WTC11 (cell line): ENCODE data around the gene TXNDC5. TPM values are rescaled to one million over a fixed set of nuclear protein-coding genes. Genes with fewer than 3 reads are reported as not detected.

Source experiments
- ATAC-seq: fragments of 200-7000 bp; cut with Tn5 transposase; 2 replicates; pipeline ENCODE4 v1.10.0; 2021; ENCODE audit warnings: mild to moderate bottlenecking, moderate library complexity
- CTCF ChIA-PET: fragments of 300-600 bp; sonication (Branson Sonifier 250); formaldehyde crosslinking; loops from one replicate; lab custom pipeline; 2021; ENCODE audit warnings: antibody characterized with exemption; lab: Charles Lee
- POLR2A ChIA-PET: fragments of 350-600 bp; sonication (Branson Sonifier 250); formaldehyde crosslinking; loops from one replicate; lab custom pipeline; 2021; ENCODE audit warnings: antibody characterized with exemption; lab: Charles Lee
- DNase-seq: peaks from one replicate; pipeline ENCODE4 v3.0.0; 2021; ENCODE audit warnings: low spot score
- H3K27ac Mint-ChIP-seq: 2 replicates; pipeline ENCODE4 v1.8.0; 2021; ENCODE audit warnings: mixed read lengths
- H3K27me3 Mint-ChIP-seq: 2 replicates; pipeline ENCODE4 v1.8.0; 2021; ENCODE audit warnings: low read depth, mild to moderate bottlenecking, moderate library complexity, mixed read lengths
- H3K36me3 Mint-ChIP-seq: 2 replicates; pipeline ENCODE4 v1.8.0; 2021; ENCODE audit warnings: mixed read lengths
- H3K4me1 Mint-ChIP-seq: 2 replicates; pipeline ENCODE4 v1.8.0; 2022; ENCODE audit warnings: mixed read lengths
- H3K4me3 Mint-ChIP-seq: 2 replicates; pipeline ENCODE4 v1.8.0; 2021; ENCODE audit warnings: mild to moderate bottlenecking, moderate library complexity, mixed read lengths
- H3K9me3 Mint-ChIP-seq: 2 replicates; pipeline ENCODE4 v1.8.0; 2021; ENCODE audit warnings: mixed read lengths
- ATF1 ChIP-seq: sonication (generic); formaldehyde crosslinking; IDR thresholded peaks from 2 replicates; pipeline ENCODE4 v1.8.1; 2023; ENCODE audit warnings: mild to moderate bottlenecking, moderate library complexity, missing genetic modification reagents
- GTF2I ChIP-seq: fragments of 250-450 bp; sonication (Bioruptor Pico); conservative IDR thresholded peaks from 2 replicates; pipeline ENCODE4 v1.4.0; 2021; ENCODE audit warnings: mild to moderate bottlenecking
- JUN ChIP-seq: sonication (generic); formaldehyde crosslinking; IDR thresholded peaks from 2 replicates; pipeline ENCODE4 v1.8.0; 2023; ENCODE audit warnings: mild to moderate bottlenecking, missing genetic modification reagents
- KAT7 ChIP-seq: sonication (generic); formaldehyde crosslinking; IDR thresholded peaks from 2 replicates; pipeline ENCODE4 v1.8.1; 2023; ENCODE audit warnings: missing genetic modification reagents, mild to moderate bottlenecking, borderline replicate concordance
- MXD4 ChIP-seq: fragments of 250-450 bp; sonication (Bioruptor Pico); IDR thresholded peaks from 2 replicates; pipeline ENCODE4 v1.8.0; 2021; ENCODE audit warnings: mild to moderate bottlenecking, moderate library complexity, borderline replicate concordance
- NFATC4 ChIP-seq: fragments of 250-450 bp; sonication (Bioruptor Pico); IDR thresholded peaks from 2 replicates; pipeline ENCODE4 v1.9.0; 2021; ENCODE audit warnings: mild to moderate bottlenecking
- NR1H2 ChIP-seq: sonication (generic); formaldehyde crosslinking; IDR thresholded peaks from 2 replicates; pipeline ENCODE4 v1.9.0; 2021; ENCODE audit warnings: mild to moderate bottlenecking, moderate library complexity, missing genetic modification reagents
- SP1 ChIP-seq: sonication (generic); formaldehyde crosslinking; conservative IDR thresholded peaks from 2 replicates; pipeline ENCODE4 v1.8.1; 2022; ENCODE audit warnings: missing genetic modification reagents
- TCF7 ChIP-seq: sonication (generic); formaldehyde crosslinking; IDR thresholded peaks from 2 replicates; pipeline ENCODE4 v1.8.0; 2022; ENCODE audit warnings: mild to moderate bottlenecking, low read depth, missing genetic modification reagents, moderate library complexity
- total RNA-seq: library from RNA; stranded (reverse); gene quantifications from 3 replicates; pipeline ENCODE4 v1.2.3, GENCODE V29; 2021
- TF ChIP-seq, protein P1 (sequence below): sonication (generic); formaldehyde crosslinking; IDR thresholded peaks from 2 replicates; pipeline ENCODE4 v1.8.1; 2023; ENCODE audit warnings: mild to moderate bottlenecking, moderate library complexity, missing genetic modification reagents
- TF ChIP-seq, protein P2 (sequence below): sonication (generic); formaldehyde crosslinking; IDR thresholded peaks from 2 replicates; pipeline ENCODE4 v1.8.0; 2022; ENCODE audit warnings: mild to moderate bottlenecking, missing genetic modification reagents
- TF ChIP-seq, protein P3 (sequence below): sonication (generic); formaldehyde crosslinking; IDR thresholded peaks from 2 replicates; pipeline ENCODE4 v1.8.0; 2023; ENCODE audit warnings: missing genetic modification reagents
- TF ChIP-seq, protein P4 (sequence below): sonication (generic); formaldehyde crosslinking; IDR thresholded peaks from 2 replicates; pipeline ENCODE4 v1.8.1; 2023; ENCODE audit warnings: mild to moderate bottlenecking, missing genetic modification reagents
- TF ChIP-seq, protein P5 (sequence below): sonication (generic); formaldehyde crosslinking; conservative IDR thresholded peaks from 2 replicates; pipeline ENCODE4 v1.8.1; 2022; ENCODE audit warnings: mild to moderate bottlenecking, missing genetic modification reagents
- TF ChIP-seq, protein P6 (sequence below): sonication (generic); formaldehyde crosslinking; IDR thresholded peaks from 2 replicates; pipeline ENCODE4 v1.8.1; 2022; ENCODE audit warnings: mild to moderate bottlenecking, moderate library complexity, missing genetic modification reagents
- TF ChIP-seq, protein P7 (sequence below): sonication (generic); formaldehyde crosslinking; IDR thresholded peaks from 2 replicates; pipeline ENCODE4 v1.8.0; 2022; ENCODE audit warnings: mild to moderate bottlenecking, missing genetic modification reagents
- TF ChIP-seq, protein P8 (sequence below): fragments of 250-450 bp; sonication (Bioruptor Pico); IDR thresholded peaks from 2 replicates; pipeline ENCODE4 v2.1.2; 2022; ENCODE audit warnings: mild to moderate bottlenecking, moderate library complexity
- TF ChIP-seq, protein P9 (sequence below): sonication (generic); formaldehyde crosslinking; IDR thresholded peaks from 2 replicates; pipeline ENCODE4 v1.8.0; 2023; ENCODE audit warnings: missing genetic modification reagents, mild to moderate bottlenecking, borderline replicate concordance

Gene TXNDC5
- total RNA-seq, 1 experiment from 2014 or later: 141 TPM

DNA sequence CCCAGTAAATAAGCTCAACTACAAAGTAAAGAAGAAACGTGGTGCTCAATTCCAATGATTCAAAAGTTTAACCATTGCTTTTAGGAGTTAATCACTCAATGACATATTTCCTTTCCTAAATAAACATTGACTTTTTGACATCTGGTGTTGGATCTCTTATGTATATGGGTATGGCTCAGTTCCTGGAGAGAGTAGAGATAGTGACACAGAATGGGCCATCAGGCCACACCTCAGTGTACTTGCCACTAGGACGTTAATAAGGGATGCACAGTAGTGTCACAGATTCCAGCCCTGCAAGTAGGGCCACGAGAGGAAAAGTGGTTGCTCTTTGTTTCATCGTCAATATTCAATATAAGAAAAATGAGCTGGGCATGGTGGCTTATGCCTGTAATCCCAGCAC, 48.9 kb upstream of the TXNDC5 start:
- ATAC-seq: no peak
- Mint-ChIP-seq H3K4me3 (no peak overlapping the region), H3K36me3 (no peaks in the 10 kb centered on the region), H3K4me1 (no peaks in the 10 kb centered on the region), H3K27me3 (no peaks in the 10 kb centered on the region), H3K9me3 (peaks cover 5% of the 10 kb centered on the region; the same call in 1 of the 2 replicates), H3K27ac (no peak overlapping the region)
- POLR2A ChIA-PET: no interaction called here
- CTCF ChIA-PET: no interaction called here
- TF ChIP-seq NFATC4 (CRISPR knock-in tag) (no peak), SP1 (CRISPR knock-in tag) (no peak), GTF2I (CRISPR knock-in tag) (no peak), KAT7 (CRISPR knock-in tag) (no peak), ATF1 (CRISPR knock-in tag) (no peak), TCF7 (no peak), JUN (no peak), MXD4 (no peak), NR1H2 (CRISPR knock-in tag) (no peak)
- TF ChIP-seq, protein P1, sequence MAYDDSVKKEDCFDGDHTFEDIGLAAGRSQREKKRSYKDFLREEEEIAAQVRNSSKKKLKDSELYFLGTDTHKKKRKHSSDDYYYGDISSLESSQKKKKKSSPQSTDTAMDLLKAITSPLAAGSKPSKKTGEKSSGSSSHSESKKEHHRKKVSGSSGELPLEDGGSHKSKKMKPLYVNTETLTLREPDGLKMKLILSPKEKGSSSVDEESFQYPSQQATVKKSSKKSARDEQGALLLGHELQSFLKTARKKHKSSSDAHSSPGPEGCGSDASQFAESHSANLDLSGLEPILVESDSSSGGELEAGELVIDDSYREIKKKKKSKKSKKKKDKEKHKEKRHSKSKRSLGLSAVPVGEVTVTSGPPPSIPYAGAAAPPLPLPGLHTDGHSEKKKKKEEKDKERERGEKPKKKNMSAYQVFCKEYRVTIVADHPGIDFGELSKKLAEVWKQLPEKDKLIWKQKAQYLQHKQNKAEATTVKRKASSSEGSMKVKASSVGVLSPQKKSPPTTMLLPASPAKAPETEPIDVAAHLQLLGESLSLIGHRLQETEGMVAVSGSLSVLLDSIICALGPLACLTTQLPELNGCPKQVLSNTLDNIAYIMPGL (CRISPR knock-in tag): no peak
- TF ChIP-seq, protein P2, sequence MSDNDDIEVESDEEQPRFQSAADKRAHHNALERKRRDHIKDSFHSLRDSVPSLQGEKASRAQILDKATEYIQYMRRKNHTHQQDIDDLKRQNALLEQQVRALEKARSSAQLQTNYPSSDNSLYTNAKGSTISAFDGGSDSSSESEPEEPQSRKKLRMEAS (CRISPR knock-in tag): no peak
- TF ChIP-seq, protein P3, sequence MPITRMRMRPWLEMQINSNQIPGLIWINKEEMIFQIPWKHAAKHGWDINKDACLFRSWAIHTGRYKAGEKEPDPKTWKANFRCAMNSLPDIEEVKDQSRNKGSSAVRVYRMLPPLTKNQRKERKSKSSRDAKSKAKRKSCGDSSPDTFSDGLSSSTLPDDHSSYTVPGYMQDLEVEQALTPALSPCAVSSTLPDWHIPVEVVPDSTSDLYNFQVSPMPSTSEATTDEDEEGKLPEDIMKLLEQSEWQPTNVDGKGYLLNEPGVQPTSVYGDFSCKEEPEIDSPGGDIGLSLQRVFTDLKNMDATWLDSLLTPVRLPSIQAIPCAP: no peak
- TF ChIP-seq, protein P4, sequence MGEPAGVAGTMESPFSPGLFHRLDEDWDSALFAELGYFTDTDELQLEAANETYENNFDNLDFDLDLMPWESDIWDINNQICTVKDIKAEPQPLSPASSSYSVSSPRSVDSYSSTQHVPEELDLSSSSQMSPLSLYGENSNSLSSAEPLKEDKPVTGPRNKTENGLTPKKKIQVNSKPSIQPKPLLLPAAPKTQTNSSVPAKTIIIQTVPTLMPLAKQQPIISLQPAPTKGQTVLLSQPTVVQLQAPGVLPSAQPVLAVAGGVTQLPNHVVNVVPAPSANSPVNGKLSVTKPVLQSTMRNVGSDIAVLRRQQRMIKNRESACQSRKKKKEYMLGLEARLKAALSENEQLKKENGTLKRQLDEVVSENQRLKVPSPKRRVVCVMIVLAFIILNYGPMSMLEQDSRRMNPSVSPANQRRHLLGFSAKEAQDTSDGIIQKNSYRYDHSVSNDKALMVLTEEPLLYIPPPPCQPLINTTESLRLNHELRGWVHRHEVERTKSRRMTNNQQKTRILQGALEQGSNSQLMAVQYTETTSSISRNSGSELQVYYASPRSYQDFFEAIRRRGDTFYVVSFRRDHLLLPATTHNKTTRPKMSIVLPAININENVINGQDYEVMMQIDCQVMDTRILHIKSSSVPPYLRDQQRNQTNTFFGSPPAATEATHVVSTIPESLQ (CRISPR knock-in tag): no peak
- TF ChIP-seq, protein P5, sequence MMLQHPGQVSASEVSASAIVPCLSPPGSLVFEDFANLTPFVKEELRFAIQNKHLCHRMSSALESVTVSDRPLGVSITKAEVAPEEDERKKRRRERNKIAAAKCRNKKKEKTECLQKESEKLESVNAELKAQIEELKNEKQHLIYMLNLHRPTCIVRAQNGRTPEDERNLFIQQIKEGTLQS (CRISPR knock-in tag): no peak
- TF ChIP-seq, protein P6, sequence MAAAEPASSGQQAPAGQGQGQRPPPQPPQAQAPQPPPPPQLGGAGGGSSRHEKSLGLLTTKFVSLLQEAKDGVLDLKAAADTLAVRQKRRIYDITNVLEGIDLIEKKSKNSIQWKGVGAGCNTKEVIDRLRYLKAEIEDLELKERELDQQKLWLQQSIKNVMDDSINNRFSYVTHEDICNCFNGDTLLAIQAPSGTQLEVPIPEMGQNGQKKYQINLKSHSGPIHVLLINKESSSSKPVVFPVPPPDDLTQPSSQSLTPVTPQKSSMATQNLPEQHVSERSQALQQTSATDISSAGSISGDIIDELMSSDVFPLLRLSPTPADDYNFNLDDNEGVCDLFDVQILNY (CRISPR knock-in tag): no peak
- TF ChIP-seq, protein P7, sequence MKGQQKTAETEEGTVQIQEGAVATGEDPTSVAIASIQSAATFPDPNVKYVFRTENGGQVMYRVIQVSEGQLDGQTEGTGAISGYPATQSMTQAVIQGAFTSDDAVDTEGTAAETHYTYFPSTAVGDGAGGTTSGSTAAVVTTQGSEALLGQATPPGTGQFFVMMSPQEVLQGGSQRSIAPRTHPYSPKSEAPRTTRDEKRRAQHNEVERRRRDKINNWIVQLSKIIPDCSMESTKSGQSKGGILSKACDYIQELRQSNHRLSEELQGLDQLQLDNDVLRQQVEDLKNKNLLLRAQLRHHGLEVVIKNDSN (CRISPR knock-in tag): no peak
- TF ChIP-seq, protein P8, sequence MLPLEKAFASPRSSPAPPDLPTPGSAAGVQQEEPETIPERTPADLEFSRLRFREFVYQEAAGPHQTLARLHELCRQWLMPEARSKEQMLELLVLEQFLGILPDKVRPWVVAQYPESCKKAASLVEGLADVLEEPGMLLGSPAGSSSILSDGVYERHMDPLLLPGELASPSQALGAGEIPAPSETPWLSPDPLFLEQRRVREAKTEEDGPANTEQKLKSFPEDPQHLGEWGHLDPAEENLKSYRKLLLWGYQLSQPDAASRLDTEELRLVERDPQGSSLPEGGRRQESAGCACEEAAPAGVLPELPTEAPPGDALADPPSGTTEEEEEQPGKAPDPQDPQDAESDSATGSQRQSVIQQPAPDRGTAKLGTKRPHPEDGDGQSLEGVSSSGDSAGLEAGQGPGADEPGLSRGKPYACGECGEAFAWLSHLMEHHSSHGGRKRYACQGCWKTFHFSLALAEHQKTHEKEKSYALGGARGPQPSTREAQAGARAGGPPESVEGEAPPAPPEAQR (CRISPR knock-in tag): no peak
- TF ChIP-seq, protein P9, sequence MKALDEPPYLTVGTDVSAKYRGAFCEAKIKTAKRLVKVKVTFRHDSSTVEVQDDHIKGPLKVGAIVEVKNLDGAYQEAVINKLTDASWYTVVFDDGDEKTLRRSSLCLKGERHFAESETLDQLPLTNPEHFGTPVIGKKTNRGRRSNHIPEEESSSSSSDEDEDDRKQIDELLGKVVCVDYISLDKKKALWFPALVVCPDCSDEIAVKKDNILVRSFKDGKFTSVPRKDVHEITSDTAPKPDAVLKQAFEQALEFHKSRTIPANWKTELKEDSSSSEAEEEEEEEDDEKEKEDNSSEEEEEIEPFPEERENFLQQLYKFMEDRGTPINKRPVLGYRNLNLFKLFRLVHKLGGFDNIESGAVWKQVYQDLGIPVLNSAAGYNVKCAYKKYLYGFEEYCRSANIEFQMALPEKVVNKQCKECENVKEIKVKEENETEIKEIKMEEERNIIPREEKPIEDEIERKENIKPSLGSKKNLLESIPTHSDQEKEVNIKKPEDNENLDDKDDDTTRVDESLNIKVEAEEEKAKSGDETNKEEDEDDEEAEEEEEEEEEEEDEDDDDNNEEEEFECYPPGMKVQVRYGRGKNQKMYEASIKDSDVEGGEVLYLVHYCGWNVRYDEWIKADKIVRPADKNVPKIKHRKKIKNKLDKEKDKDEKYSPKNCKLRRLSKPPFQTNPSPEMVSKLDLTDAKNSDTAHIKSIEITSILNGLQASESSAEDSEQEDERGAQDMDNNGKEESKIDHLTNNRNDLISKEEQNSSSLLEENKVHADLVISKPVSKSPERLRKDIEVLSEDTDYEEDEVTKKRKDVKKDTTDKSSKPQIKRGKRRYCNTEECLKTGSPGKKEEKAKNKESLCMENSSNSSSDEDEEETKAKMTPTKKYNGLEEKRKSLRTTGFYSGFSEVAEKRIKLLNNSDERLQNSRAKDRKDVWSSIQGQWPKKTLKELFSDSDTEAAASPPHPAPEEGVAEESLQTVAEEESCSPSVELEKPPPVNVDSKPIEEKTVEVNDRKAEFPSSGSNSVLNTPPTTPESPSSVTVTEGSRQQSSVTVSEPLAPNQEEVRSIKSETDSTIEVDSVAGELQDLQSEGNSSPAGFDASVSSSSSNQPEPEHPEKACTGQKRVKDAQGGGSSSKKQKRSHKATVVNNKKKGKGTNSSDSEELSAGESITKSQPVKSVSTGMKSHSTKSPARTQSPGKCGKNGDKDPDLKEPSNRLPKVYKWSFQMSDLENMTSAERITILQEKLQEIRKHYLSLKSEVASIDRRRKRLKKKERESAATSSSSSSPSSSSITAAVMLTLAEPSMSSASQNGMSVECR (CRISPR knock-in tag): no peak
- no peak for DNase-seq
